Islet precursor cell (in vitro differentiated cells): ENCODE data around the gene SHISA3.
A peak's percentile ranks its signal among the peaks of the same experiment; 100 is the strongest.

Source experiments
- DNase-seq: peaks from one replicate; pipeline ENCODE4 v3.0.0-alpha.2; 2018

Gene SHISA3

DNA sequence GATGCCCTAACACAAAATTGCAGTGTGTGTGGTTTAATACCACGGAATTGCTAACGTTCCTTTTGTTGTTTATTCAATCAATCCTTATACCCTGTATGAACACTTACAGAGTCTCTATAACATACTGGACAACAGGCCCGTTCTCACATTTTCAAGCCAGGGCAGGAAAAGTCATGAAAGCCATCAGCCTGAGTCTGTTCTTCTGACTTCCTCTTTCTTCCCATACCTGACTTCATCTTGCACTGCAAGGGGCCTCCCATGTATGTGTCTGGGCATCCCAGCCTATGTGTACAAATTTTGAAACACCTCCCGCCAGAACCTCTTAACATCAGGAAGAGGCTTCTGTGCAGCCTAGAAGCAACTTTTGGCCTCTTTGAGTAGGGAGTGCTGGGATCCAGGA lies 4.9 kb upstream of the SHISA3 start:
- no peak for DNase-seq

DNA sequence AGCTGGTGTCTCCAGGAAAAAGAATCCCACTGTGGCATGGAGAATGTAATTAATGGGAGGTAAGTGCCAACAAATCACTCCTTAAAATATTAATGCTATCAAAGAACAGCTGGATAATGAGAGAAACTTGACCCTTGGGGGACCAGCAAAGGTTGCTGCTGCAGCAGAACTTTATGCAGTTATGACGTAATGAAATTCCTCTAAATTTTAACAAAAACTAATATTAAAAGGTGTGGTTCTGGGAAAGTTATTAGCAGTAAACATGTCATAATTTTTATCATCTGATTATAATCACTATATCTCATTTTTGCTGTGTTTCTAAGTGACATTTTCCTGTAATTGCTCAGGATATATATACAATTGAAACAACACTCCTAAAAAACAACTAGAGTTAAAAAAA lies 1.7 kb upstream of the SHISA3 start:
- no peak for DNase-seq

DNA sequence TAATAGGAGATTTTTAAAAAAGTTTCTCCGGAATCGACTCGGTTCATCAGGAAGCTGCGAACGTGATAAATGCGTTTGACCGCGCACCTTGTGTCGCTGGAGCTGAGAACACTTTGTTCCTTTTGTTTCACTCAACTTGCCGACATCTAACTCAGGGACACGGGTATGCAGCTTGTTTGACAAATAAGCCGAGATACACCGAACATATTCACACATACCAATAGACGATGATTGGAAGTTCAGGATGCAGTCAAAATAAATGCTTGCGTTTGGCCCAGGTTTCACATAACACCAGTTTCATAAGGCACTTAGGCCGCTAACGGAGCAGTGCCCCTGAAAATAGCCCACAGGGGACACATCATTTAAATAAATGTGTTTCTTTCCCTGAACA lies 932 bp upstream of the SHISA3 start:
- no peak for DNase-seq

DNA sequence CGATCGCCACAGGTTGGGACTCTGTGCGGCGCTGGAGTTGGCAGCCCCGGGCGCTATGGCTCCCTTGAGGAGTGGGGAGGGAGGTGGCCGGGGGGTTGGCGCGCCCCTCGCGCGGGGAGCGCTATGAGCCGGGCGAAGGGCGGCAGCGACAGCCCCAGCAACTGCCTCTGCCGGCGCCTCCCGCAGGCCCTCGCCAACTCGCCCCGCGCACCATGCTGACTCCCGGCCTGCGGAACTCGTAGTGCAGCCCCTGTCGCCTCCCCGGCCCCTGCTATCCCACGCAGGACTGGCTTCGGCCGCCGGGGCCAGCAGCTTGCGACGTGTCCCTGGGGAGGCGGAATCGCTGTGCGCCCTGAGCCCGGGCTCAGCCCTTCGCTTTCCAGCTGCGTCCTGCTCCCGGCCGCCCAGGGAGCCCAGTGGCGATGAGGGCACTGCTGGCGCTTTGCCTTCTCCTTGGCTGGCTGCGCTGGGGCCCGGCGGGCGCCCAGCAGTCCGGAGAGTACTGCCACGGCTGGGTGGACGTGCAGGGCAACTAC lies 415 bp downstream of the SHISA3 start:
- DNase-seq: no peak

DNA sequence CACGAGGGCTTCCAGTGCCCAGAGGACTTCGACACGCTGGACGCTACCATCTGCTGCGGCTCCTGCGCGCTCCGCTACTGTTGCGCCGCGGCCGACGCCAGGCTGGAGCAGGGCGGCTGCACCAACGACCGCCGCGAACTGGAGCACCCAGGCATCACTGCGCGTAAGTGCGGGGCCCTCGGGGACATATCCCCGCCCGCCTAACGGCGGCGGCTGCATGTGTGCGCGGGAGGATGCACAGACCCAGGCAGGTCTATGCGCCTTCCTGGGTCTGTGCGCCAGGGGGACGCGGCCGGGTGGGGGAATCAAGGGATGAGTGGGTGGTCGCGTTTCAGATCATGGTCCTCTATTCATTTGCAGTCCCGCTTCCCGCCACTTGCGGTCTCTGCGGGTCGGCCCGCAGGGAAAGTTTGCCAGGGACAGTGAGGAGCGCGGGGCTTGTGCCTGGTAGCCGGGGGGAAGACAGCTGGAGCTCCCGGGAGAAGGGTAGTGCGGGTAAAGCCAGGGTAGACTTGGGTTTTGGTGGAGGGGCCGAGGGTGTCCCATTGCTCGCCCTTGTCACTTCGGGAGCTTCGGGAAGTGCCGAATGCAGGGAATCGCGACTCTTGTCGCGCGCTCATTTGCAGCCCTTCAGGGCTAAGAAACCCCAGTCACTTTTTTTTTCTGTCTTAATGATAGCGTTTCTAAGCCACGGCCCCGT lies 1.0 kb downstream of the SHISA3 start:
- DNase-seq: peak; percentile 66

DNA sequence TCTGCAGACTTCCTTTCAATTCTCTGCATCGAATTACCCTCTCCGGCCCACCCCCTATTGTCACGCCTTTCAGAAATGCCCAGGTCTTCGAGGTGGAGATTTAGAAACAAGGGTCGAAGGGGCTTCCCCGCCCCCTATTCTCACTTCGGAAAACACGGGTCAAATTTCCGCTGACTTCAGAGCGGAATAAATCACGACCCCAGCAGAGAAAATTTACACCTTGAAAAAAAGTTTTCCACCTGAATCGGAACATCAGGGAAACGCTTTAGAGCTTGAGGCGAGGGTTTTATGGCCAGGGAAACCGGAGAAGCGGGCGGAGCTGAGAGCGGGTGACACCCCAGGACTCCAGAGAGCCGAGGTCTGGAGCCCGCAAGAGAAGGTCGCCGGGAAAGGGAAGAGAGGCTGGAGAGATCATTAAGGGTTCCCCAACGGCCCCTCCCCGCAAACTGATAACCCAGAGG lies 1.6 kb downstream of the SHISA3 start:
- peak; percentile 61 for DNase-seq

DNA sequence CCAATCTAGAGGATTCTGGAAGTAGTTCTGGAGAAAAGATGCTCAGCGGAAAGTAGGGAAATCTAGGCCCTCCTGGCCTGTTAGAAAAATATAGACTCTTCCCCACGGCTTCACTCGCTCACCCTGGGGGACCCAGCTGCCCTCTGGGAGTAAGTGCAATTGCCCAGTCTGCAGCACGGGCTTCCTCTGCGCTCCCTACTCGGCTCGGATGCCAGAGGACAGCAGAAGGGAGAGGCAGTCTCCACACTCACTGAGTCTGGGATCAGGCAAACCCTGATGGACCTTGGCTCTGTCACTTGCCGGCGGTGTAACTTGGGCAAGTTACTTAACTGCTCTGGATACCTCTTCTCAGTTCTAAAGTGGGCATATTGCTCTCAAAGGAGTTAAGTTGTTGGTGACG lies 2.1 kb downstream of the SHISA3 start:
- DNase-seq: peak; percentile 71

DNA sequence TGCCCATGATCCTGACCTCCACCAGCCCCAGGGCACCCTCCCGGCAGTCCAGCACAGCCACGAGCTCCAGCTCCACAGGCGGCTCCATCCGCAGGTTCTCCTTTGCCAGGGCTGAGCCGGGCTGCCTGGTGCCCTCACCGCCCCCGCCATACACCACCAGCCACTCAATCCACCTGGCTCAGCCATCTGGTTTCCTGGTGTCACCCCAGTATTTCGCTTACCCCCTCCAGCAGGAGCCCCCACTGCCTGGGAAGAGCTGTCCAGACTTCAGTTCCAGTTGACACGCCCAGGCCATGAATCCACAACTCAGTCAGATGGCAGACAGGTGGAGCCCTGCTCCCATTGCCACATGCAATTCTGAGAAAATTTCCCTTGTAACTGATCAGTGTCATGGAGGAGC lies 3.9 kb downstream of the SHISA3 start:
- no peak for DNase-seq

DNA sequence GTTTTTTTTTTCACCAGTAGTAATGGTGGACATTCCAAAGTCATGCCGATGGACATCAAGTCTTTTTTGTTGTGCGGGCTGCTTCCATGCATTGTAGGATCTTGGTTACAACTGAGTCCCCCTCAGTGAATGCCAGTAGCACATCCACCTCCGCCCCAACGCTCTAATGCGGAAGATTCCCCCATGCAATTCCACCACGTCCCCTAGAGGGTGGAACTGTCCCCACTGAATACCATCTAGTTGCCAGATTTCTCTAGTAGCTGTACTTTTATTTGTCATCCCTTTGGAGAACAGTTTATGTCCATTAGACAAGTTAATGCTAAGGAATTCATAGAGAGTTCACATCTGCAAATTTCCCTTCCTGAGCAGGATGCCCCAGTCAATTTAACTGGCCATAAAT lies 6.7 kb downstream of the SHISA3 start:
- no peak for DNase-seq

DNA sequence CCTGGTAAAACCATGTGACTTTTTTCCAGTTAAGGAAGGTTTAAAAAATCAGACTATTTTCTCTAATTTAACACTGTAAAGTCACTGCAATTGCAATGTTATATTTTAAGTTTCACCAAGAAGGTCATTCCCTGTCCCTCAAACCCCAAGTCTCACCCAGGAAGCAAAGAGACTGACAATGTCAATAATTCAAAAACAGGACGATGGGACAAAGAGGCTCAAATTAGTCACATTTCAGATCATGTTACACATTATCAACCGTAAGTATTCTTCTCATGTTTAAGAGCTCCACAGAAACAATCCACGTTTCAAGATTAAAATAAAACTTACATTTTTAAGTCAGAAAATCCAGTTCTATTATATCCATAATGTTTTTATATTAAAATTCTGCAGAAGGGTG lies 13.2 kb downstream of the SHISA3 start:
- DNase-seq: no peak

DNA sequence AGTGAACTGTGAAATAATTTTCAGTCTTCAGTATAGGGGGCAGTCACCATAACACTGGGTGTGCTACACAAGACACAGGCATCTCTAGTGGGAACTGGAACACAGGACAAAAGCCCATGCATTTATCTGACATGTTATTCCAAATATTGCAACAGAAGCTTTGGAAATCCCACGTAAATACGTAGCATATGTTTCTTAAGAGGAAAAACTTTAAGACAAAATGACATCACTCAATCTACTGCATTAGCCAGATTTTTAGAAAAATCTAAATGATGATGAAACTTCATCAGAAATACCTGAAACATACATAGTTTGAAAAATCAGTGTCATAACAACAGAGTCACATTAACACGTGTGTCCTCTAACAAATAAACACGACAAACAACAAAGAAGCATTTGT lies 14.5 kb downstream of the SHISA3 start:
- DNase-seq: no peak

DNA sequence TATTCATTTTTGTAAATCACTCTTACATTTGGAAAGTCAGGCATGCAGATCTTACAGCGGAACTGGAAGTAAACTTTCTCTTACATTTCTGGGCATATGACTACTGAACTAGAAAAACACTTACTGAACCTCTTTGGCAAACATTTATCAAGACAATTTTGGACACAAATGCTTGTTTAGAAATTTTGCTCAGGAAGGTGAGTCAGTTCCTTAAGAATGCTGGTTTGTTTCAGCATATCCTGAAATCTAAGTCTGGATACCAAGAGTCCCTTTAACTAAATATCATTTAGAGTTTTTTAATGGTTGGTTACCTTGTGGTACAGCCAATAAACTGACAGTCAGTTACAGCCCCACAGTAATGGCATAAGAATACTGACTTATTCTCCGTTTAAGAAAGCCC lies 15.0 kb downstream of the SHISA3 start:
- no peak for DNase-seq

DNA sequence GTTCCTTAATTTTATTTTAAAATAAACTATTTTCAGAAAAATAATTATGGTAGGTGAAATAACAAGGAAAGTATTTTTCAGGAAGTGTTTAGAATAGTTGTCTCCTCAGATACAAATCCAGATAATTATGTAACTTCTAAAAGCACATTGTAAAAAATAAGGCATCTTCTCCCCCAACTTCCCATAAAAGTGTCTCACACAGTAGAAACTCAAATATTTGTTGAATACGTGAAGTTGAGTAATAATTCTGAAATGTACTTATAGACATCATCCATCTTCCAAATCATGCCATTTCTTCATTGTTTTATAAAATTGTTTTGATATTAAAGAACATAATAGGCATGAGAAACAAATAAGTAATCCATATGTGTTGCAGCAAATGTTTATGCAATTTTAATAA lies 18.0 kb downstream of the SHISA3 start:
- no peak for DNase-seq

DNA sequence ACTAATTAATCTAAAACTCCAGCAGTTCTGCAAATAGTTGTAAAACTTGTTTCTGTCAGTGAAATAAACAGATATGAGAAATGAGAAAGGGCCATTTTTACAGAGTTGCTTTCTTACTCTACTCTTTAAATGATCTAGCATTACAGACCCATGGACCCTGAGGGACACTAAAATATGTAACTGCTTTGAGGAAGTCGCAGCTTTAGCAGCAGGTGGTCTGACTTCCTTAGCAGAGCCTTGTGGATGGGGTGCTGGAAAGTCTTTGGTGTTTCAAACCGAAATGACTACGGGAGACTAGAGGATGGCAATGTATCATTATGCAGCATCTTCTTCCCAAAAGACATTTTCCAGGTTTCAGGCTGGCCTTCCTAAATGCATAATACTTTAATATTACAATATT lies 18.7 kb downstream of the SHISA3 start:
- DNase-seq: no peak

DNA sequence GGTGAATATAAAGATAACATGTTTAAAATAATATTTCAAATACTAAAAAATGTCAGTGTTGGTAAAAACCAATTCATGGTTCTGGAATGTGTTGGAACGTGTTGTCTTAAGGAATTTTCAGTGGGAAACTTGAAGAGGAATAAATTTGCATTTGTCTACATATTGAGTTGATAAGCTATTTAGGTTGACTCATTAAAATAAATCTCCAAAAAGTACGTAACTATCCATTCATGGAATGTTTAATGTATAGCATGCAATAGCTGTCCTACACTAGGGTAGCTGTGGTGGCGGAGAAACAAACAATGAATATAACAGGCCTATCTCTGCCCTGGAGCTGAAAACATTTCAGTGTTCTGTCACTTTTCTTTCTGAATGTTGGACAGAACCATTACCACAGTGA lies 20.3 kb downstream of the SHISA3 start:
- DNase-seq: no peak

DNA sequence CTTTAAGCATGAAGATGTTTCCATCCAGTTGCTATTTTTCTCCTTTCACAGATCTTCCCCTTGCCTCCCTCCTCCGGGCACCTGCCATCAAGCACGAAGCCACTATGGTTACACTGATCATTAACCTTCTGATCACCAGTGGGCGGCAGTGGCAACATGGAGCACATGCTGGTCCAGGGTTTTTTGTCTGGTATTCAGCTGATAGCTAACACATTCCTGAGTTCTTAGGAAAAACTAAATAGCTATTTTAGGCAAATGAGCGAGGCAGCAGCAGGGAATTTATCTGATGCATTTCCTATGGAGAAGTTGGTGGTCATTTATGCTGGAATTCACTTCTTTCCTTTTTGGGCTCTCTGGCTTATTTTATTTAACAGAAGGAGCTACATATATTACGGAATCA lies 22.9 kb downstream of the SHISA3 start:
- no peak for DNase-seq

DNA sequence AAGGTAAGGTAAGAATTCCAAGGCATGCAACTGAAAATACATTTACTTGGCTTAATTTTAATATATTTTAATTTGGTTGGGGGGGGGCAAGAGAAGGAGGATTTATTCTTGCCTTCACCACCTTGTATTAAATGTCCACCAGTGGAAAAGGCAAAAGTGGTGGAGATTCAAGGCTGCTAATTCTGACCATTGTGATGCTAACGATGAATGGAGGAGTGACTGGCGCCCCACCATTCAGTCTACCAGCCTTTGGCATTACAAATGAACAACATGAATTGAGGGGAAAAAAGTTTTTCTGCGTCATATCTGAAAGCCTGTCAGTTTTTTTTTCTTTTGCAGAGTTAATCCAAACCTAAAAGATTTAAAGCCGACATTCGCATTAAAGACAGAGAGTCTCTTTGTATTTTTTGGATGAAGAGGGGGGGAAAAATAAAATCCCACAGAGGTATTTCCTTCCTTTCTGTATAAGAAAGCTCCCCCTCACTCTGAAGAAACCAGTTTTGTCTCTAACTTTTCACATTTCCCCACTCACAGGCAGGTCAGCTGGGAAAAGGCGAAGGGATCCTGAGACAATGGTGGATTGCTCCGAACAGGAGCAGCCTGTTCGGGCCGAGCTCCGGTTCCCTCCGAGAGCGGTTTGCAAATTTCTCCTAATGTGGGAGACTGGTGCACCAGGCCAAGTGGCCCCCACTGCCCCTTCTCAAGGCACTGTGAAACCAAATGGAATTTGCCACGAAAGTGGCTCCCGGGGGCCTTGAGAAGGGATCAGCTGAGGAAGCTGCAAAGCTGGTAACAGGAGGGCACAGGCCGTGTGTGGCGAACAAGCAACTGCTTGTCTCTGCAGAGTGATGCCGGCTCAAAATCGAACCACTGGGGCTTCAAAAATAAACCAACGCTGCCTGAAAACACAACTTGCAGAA lies 28.1 kb downstream of the SHISA3 start:
- no peak for DNase-seq

DNA sequence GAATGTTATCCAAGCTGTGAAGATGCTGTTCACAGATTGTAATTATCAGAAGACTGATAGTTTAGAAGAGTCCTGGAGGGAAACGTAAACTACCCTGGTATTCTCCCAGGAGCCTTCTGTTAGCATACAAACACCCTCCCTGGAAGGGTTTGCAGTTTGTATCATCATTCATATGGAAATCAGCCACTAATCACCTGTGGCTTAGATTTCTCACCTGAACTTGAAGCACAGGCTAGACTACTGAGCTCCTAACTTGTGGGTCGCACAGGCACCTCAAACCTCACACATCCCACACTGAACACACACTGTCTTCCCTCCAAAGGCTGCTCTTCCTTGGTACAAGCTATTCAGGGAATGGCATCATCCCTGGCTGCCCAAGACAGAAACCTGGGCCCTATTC lies 30.7 kb downstream of the SHISA3 start:
- no peak for DNase-seq

DNA sequence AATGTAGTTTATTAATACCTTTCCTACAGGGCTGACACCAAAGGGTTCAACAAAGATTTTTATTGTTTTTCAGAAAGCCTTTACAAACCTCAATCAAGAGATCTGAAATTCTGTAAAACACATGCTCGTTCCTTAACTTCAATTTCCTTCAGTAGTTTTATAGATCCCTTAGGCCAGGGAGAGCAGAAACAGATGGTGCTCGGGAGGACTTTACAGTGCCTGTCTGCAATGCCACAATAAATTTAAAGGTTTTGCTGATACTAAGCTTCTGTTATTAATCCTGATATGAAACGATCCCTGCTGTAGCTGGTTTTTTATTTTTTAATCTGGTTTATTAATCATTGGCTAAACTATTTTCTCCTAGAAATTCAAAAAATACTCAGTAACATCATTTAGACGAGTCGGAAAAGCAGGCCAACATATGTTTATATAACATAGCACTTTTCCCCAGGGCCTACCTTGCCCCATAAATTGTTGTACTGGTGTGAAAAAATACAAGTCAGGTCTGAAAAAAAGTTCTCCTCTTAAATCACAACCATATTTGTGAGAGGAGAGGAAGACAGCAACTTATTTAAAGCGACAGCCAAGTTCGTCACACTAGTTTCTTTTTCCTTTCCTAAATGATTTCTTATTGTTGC lies 39.8 kb downstream of the SHISA3 start:
- no peak for DNase-seq

DNA sequence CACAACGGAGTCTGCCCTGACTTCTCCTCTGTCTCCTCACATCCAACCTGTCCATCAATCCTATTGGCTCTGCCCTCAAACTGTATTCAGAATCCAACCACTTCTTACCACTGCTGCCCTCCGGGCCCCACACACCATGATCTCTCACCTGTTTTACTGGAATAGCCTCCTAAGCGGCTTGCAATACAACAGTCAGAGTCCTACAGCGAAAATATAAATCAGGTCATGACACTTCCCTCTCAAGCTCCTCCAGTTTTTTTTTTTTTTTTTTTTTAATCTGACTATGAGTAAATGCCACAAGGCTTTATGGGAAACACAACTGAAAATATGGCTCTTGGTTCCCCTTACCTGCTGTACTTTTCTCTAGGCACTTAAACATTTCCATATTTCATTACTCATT lies 42.8 kb downstream of the SHISA3 start:
- no peak for DNase-seq

DNA sequence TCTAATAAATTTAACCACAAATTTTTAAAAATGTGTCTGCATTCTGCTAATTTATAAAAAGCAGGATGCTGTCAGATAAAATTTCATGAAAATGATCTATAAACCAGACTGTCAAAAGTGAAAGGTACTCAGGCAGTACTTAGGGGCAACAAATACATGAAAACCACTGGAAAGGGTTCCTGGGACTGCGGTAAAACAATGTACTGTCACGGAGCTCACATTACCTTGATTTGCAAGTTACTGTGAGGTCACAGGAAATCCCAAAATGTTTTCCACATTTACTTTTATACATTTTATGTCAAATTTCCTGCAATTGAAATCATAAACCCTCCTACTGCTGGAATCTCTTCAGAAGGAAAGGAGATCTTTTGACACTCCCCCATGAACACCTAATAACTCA lies 45.3 kb downstream of the SHISA3 start:
- no peak for DNase-seq

DNA sequence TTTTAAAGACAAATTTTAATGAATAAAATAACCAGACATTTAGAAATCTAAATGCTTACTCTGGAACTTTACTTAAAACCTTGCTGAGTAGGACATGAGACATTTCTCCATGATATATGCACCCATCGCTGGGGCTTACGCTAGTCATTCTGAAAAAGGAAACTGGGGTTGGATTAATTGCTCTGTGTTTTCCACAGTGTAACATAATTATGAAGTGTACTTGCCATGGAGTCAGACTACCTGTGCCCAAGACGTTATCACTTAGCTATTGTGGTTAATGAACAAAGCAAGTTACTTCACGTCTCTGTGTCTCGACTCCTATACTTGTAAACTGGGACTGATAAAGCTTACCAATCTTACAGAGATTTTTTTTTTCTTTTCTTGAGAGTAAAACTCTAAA lies 47.8 kb downstream of the SHISA3 start:
- DNase-seq: no peak

DNA sequence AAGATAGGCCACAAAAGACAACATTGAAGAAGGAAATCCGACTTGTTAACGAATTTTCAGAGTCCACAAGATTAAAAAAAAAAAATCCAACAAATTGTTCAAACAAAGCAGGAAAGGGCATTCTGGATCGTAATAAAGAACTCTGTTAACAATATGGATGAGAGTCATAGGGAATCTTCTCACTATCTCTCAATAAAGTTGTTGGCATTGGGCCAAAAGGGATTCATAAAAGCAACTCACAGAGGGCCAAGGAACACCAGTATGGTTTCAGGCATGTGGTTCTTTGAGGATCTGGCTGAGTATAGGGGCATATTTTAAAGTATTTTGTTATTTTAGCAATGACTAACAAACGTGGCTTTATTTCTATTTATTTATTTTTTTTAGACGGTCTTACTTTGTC lies 49.5 kb downstream of the SHISA3 start:
- DNase-seq: no peak
